HepG2 (cell line): ENCODE results near the gene TMEM81. TPM values are rescaled to one million over a fixed set of nuclear protein-coding genes. Genes with fewer than 3 reads are reported as not detected.

Experiments used
- ATAC-seq: fragments of 200-7000 bp; cut with Tn5 transposase; 3 replicates; pipeline ENCODE4 v1.9.1; 2020; ENCODE audit warnings: mild to moderate bottlenecking, moderate library complexity
- BruUV-seq: library from RNA; stranded (reverse); fragments of 400-500 nt; replicated peaks from 2 replicates; lab custom pipeline; 2021; lab: Mats Ljungman, UMichigan
- CTCF ChIA-PET: fragments of 300-600 bp; formaldehyde crosslinking; extraction: SDS; loops from one replicate; lab custom pipeline; 2021; ENCODE audit warnings: low total read pairs, inconsistent platforms, low intra/inter-chr PET ratio; lab: Yijun Ruan, JAX
- POLR2A ChIA-PET: fragments of 350-600 bp; sonication (Branson Sonifier 250); formaldehyde crosslinking; loops from one replicate; lab custom pipeline; 2020; ENCODE audit warnings: antibody characterized with exemption, inconsistent platforms; lab: Yijun Ruan, JAX
- DNase-seq: peaks from one replicate; pipeline ENCODE4 v3.0.0-alpha.2; 2015; ENCODE audit warnings: low spot score
- FAIRE-seq: peaks from 3 replicates; lab custom pipeline; 2011; peaks lifted over from hg19 to GRCh38; lab: Jason Lieb, UNC
- H2AFZ ChIP-seq: one replicate; pipeline ENCODE4 v1.6.1; 2011; ENCODE audit warnings: low read length, inconsistent platforms
- H3K27ac ChIP-seq: fragments of 300-600 bp; 3 replicates; pipeline ENCODE4 v1.8.0; 2011; ENCODE audit warnings: mixed run types, mild to moderate bottlenecking, mixed read lengths, low read length, inconsistent platforms; ENCODE audit not compliant: insufficient read depth; ENCODE audit errors: extremely low read length
- H3K27me3 ChIP-seq, 2 experiments: fragments of 200-600 bp in 1 of 2; 2 replicates in 1 of 2; 3 replicates in 1 of 2; pipeline versions ENCODE4 v1.6.0 to v1.8.0; 2011; ENCODE audit warnings: low read length in 2 of 2, mild to moderate bottlenecking in 2 of 2, moderate library complexity in 2 of 2, inconsistent platforms in 1 of 2; ENCODE audit not compliant: insufficient read depth in 2 of 2, control insufficient read depth in 1 of 2
- H3K36me3 ChIP-seq, 2 experiments: fragments of 200-600 bp in 1 of 2; replicated peaks in 1 of 2; 2 replicates in 1 of 2; 3 replicates in 1 of 2; pipeline versions ENCODE4 v1.5.1 to v1.8.0; 2011; ENCODE audit warnings: low read length in 2 of 2, inconsistent platforms in 1 of 2; ENCODE audit not compliant: insufficient read depth in 2 of 2, control insufficient read depth in 1 of 2
- H3K4me1 ChIP-seq: 2 replicates; pipeline ENCODE4 v1.5.1; 2012; ENCODE audit warnings: low read length, inconsistent platforms; ENCODE audit not compliant: insufficient read depth
- H3K4me2 ChIP-seq: 2 replicates; pipeline ENCODE4 v1.6.0; 2011; ENCODE audit warnings: low read depth, low read length, inconsistent platforms
- H3K4me3 ChIP-seq, 3 experiments: fragments of 200-600 bp in 1 of 3; sonication (generic), shearing (Covaris generic) in 1 of 3; replicated peaks in 1 of 3; 2 replicates each; pipeline ENCODE4 v1.5.1; 2011 to 2016; ENCODE audit warnings: low read length in 3 of 3, inconsistent platforms in 2 of 3, low read depth in 2 of 3, mild to moderate bottlenecking in 2 of 3, control low read depth in 1 of 3, mixed read lengths in 1 of 3; ENCODE audit not compliant: insufficient read depth in 1 of 3
- H3K79me2 ChIP-seq: one replicate; pipeline ENCODE4 v1.6.1; 2011; ENCODE audit warnings: low read length, inconsistent platforms; ENCODE audit not compliant: insufficient read depth
- H3K9ac ChIP-seq: 2 replicates; pipeline ENCODE4 v1.6.0; 2011; ENCODE audit warnings: mild to moderate bottlenecking, low read depth, low read length, inconsistent platforms; ENCODE audit not compliant: insufficient read depth
- H3K9me3 ChIP-seq: 2 replicates; pipeline ENCODE4 v1.5.1; 2012; ENCODE audit warnings: mild to moderate bottlenecking, low read length
- H4K20me1 ChIP-seq: 2 replicates; pipeline ENCODE4 v1.6.0; 2011; ENCODE audit warnings: inconsistent platforms, mild to moderate bottlenecking, low read length, moderate library complexity; ENCODE audit not compliant: insufficient read depth
- CCAR2 ChIP-seq: fragments of 200-400 bp; formaldehyde crosslinking; optimal IDR thresholded peaks from 2 replicates; pipeline ENCODE3; 2018; ENCODE audit warnings: low read depth, mild to moderate bottlenecking, low read length, moderate library complexity
- CHCHD3 ChIP-seq: sonication (generic); formaldehyde crosslinking; IDR thresholded peaks from 2 replicates; pipeline ENCODE4 v1.8.0; 2022; ENCODE audit warnings: mild to moderate bottlenecking, missing genetic modification reagents, moderate library complexity
- DMAP1 ChIP-seq: IDR thresholded peaks from 2 replicates; pipeline ENCODE4 v1.6.1; 2016
- FLYWCH1 ChIP-seq: sonication (generic); formaldehyde crosslinking; IDR thresholded peaks from 2 replicates; pipeline ENCODE4 v1.8.1; 2023; ENCODE audit warnings: mild to moderate bottlenecking, missing genetic modification reagents
- HOXA9 ChIP-seq: sonication (generic); formaldehyde crosslinking; IDR thresholded peaks from 2 replicates; pipeline ENCODE4 v1.8.1; 2022; ENCODE audit warnings: missing genetic modification reagents, mild to moderate bottlenecking, moderate library complexity, borderline replicate concordance
- MLXIP ChIP-seq: sonication (generic); formaldehyde crosslinking; IDR thresholded peaks from 2 replicates; pipeline ENCODE4 v1.9.0; 2021; ENCODE audit warnings: missing genetic modification reagents, borderline replicate concordance
- NFKB2 ChIP-seq: sonication (generic); formaldehyde crosslinking; IDR thresholded peaks from 2 replicates; pipeline ENCODE4 v1.4.0; 2020; ENCODE audit warnings: missing genetic modification reagents, borderline replicate concordance
- NR2C2 ChIP-seq: sonication (generic); formaldehyde crosslinking; IDR thresholded peaks from 2 replicates; pipeline ENCODE4 v1.4.0; 2020; ENCODE audit warnings: missing genetic modification reagents, mild to moderate bottlenecking, moderate library complexity, borderline replicate concordance
- SUZ12 ChIP-seq: fragments of 150-350 bp; IDR thresholded peaks from 2 replicates; pipeline ENCODE4 v1.6.1; 2014; ENCODE audit warnings: low read depth, low read length
- TBX3 ChIP-seq: fragments of 450-650 bp; IDR thresholded peaks from 2 replicates; pipeline ENCODE4 v1.6.1; 2017; ENCODE audit warnings: antibody characterized with exemption, mild to moderate bottlenecking, inconsistent platforms, borderline replicate concordance
- TCF7 ChIP-seq: sonication (generic); IDR thresholded peaks from 2 replicates; pipeline ENCODE4 v1.6.1; 2016; ENCODE audit warnings: antibody characterized with exemption, low read depth
- TEAD2 ChIP-seq: sonication (generic); formaldehyde crosslinking; IDR thresholded peaks from 2 replicates; pipeline ENCODE4 v1.9.0; 2021; ENCODE audit warnings: missing genetic modification reagents
- WGBS: methylation state at CpG from one replicate; pipeline ENCODE4 v1.1.6; 2017; ENCODE audit warnings: low lambda C conversion rate; 5-methylcytosine and 5-hydroxymethylcytosine counted together
- in situ Hi-C: cut with HindIII; loops from 2 replicates; pipeline ENCODE4 v1.10.0; 2017; ENCODE audit warnings: low pct_unique_long_range_greater_than_20kb; ENCODE audit not compliant: extremely low pct_ligation_motif_present
- intact Hi-C: fragments of 100-400 bp; cut with micrococcal nuclease; formaldehyde crosslinking; loops from one replicate; pipeline ENCODE4 v1.10.0; 2022; ENCODE audit not compliant: unreplicated experiment
- polyA plus RNA-seq, 8 experiments: library from polyadenylated mRNA; depleted of rRNA in 3 of 8; stranded (reverse) in 7 of 8; unstranded in 1 of 8; fragments of >200 nt; fragmentation: Illumina TruSeq in 4 of 8; extraction: Trizol in 4 of 8; gene quantifications; 2 replicates each; pipeline versions ENCODE4 v1.2.1 to v1.2.3, GENCODE V29; 2011 to 2016; ENCODE audit warnings: low read depth in 4 of 8, missing spikeins in 1 of 8, mixed read lengths in 1 of 8; ENCODE audit not compliant: insufficient read depth in 1 of 8
- total RNA-seq, 5 experiments: library from RNA; depleted of rRNA; stranded (reverse); fragments of >200 nt; fragmentation: Illumina TruSeq; extraction: Trizol; gene quantifications; 2 replicates each; pipeline ENCODE4 v1.2.3, GENCODE V29; 2016; ENCODE audit warnings: low read depth in 1 of 5
- TF ChIP-seq, protein P1 (sequence below): sonication (generic); formaldehyde crosslinking; IDR thresholded peaks from 2 replicates; pipeline ENCODE4 v1.5.0; 2020; ENCODE audit warnings: mild to moderate bottlenecking, missing genetic modification reagents, borderline replicate concordance
- TF ChIP-seq, protein P2 (sequence below): IDR thresholded peaks from 2 replicates; pipeline ENCODE4 v1.6.1; 2016; ENCODE audit warnings: low read depth, control low read depth

TMEM81 gene
- total and polyA plus RNA-seq, 2 of the 13 experiments (the other 11 are each of a cell fraction or from before 2014, with no cell fraction given): 1.1 TPM

GRCh38 chr1:205072881-205073280, 11.4 kb downstream of the TMEM81 start:
- H3K4me3 ChIP-seq: no peak overlapping the region
- peaks cover 0 to 25% of the 10 kb centered on the region in 2 experiments; a peak in 3 of 5 replicates for H3K27me3 ChIP-seq
- no peak overlapping the region for H2AFZ ChIP-seq
- no peak for FAIRE-seq
- no peaks in the 10 kb centered on the region for H4K20me1 ChIP-seq
- no peaks in the 10 kb centered on the region for H3K79me2 ChIP-seq
- H3K27ac ChIP-seq: no peak overlapping the region
- in situ Hi-C loops (no loop called here), intact Hi-C loops (no loop called here)
- 0% methylated on average over 7 of the region's 8 CpGs for WGBS
- no peak overlapping the region for H3K4me2 ChIP-seq
- ChIA-PET CTCF (no interaction called here), POLR2A (no interaction called here)
- H3K4me1 ChIP-seq: no peaks in the 10 kb centered on the region
- TF ChIP-seq FLYWCH1 (CRISPR knock-in tag) (no peak), NR2C2 (no peak), CCAR2 (no peak), TEAD2 (CRISPR knock-in tag) (no peak), DMAP1 (no peak), SUZ12 (no peak), HOXA9 (CRISPR knock-in tag) (no peak)
- no peak overlapping the region for H3K9ac ChIP-seq
- no peak for DNase-seq
- no peak for ATAC-seq
- no TSS peak for BruUV-seq
- no peaks in the 10 kb centered on the region for H3K9me3 ChIP-seq
- no peaks in the 10 kb centered on the region for H3K36me3 ChIP-seq

DNA sequence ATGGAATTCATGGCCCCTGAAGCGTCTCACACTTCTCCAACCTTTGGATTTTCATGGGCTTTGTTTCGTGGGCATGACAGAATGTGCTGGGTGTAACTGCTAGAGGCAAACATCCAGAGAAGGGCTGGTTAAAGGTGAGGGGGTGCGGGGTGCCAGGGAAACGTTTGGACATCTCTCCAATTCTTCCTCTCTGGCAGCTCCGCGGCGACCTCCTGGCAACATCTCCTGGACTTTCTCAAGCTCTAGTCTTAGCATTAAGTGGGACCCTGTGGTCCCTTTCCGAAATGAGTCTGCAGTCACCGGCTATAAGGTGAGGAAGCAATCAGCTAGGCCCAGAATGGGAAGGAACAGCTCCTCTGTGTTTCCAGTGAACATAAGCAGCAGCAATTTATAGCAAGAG, 12.0 kb downstream of the TMEM81 start:
- Histone ChIP-seq H3K79me2 (no peaks in the 10 kb centered on the region), H3K4me2 (no peak overlapping the region), H3K9ac (no peak overlapping the region), H3K27me3 (peaks cover 0 to 25% of the 10 kb centered on the region in 2 experiments; a peak in 3 of 5 replicates), H3K4me1 (no peaks in the 10 kb centered on the region), H4K20me1 (no peaks in the 10 kb centered on the region), H2AFZ (no peak overlapping the region), H3K4me3 (no peak overlapping the region), H3K27ac (no peak overlapping the region), H3K36me3 (no peaks in the 10 kb centered on the region), H3K9me3 (no peaks in the 10 kb centered on the region)
- ChIA-PET POLR2A (no interaction called here), CTCF (no interaction called here)
- WGBS: 37% methylated on average over 8 of the region's 9 CpGs
- in situ Hi-C loops: no loop called here
- no peak for FAIRE-seq
- intact Hi-C loops: no loop called here
- BruUV-seq: no TSS peak
- no peak for DNase-seq
- ATAC-seq: no peak
- no peak for TF ChIP-seq TBX3
- TF ChIP-seq MLXIP (CRISPR knock-in tag): no peak
- TF ChIP-seq, protein P1, sequence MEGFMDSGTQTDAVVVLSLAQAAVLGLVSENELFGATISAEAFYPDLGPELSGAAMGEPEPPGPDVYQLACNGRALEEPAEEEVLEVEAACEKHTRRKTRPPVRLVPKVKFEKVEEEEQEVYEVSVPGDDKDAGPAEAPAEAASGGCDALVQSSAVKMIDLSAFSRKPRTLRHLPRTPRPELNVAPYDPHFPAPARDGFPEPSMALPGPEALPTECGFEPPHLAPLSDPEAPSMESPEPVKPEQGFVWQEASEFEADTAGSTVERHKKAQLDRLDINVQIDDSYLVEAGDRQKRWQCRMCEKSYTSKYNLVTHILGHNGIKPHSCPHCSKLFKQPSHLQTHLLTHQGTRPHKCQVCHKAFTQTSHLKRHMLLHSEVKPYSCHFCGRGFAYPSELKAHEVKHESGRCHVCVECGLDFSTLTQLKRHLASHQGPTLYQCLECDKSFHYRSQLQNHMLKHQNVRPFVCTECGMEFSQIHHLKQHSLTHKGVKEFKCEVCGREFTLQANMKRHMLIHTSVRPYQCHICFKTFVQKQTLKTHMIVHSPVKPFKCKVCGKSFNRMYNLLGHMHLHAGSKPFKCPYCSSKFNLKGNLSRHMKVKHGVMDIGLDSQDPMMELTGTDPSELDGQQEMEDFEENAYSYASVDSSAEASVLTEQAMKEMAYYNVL (CRISPR knock-in tag): no peak
- TF ChIP-seq TCF7: no peak
- no peak for TF ChIP-seq NFKB2 (CRISPR knock-in tag)
- TF ChIP-seq, protein P2, sequence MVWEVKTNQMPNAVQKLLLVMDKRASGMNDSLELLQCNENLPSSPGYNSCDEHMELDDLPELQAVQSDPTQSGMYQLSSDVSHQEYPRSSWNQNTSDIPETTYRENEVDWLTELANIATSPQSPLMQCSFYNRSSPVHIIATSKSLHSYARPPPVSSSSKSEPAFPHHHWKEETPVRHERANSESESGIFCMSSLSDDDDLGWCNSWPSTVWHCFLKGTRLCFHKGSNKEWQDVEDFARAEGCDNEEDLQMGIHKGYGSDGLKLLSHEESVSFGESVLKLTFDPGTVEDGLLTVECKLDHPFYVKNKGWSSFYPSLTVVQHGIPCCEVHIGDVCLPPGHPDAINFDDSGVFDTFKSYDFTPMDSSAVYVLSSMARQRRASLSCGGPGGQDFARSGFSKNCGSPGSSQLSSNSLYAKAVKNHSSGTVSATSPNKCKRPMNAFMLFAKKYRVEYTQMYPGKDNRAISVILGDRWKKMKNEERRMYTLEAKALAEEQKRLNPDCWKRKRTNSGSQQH (CRISPR knock-in tag): no peak
- TF ChIP-seq CHCHD3 (CRISPR knock-in tag): no peak
